ENCODE data around the gene UBR3.

DNA sequence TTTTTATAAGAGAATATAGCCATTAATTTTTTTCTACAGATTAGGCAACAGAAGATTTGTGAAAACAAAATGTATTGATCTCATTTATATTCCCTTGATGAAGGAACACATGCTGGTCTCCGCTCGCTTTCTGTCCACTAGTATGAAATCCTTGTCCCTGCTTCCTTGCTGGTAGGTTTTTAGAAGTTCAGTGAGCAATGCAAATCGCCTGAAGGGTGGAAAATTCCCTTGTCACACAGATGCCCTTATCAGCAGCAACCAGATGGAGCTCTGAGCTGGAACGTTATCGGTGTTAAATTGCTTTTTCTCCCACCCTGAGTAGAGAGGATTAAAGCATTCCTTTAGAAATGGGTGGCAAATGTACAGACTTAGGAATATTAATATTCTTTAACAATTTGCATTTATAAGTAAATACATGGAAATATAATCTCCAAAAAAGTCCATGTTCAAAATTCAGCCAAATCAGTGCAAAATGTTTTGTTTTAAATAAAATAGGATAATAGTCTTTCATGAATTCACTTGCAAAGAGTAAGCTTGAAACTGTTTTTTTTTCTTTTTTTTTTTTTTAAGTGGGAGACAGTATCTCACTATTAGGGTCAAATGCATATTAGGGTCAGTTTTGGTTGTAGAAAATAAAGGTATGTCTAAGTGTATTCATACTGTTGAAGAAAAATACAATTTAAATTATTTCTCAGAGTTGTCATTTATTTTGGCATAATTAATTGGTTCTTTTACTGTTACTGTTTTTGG lies 186.7 kb downstream of the UBR3 start:
- TF ChIP-seq POLR2A (IDR thresholded peaks at IDR 0.05; ENCODE audit: low read depth, low read length) (no peak), TAF1 (IDR thresholded peaks at IDR 0.05; ENCODE audit: low read depth, low read length) (no peak)

Data from GM12891 (cell line).